Measurements from ENCODE around the gene S100A6.

DNA sequence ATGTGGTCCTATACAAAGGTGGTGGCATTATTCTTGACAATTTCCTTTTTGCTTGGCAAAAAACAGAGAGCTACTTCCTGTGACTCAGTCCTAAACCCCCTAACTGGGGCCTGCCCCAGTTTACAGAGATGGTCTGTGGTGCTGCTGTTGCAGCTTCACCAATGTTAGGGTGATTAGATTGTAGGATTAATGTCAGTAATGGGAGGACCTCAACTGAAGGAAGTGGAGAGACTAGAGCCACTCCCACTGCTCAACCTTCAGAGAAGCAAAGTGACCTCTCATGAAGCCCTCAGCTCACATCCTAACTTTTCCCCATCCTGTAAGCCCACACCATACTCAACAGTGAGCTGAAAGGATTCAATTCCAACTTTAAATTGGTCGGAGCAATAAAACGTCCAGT is 3.6 kb downstream of the S100A6 start:
- no peak for TF ChIP-seq EZH2 (IDR thresholded peaks at IDR 0.05; ENCODE audit: insufficient read depth, poor library complexity, severe bottlenecking)
- no peak for TF ChIP-seq EZH2phosphoT487 (IDR thresholded peaks at IDR 0.05; ENCODE audit: insufficient read depth, low read depth)
